K562 (cell line): ENCODE measurements around the gene COPS4. TPM values are rescaled to one million over a fixed set of nuclear protein-coding genes. Genes with fewer than 3 reads are reported as not detected.
A peak's percentile ranks its signal among the peaks of the same experiment; 100 is the strongest.

ENCODE experiments used
- BRD9 ChIP-seq: fragments of 450-650 bp; IDR thresholded peaks from 2 replicates; pipeline ENCODE4 v1.6.1; 2018; ENCODE audit warnings: low read depth; ENCODE audit not compliant: partially characterized antibody
- E2F3 ChIP-seq: fragments of 250-450 bp; sonication (Bioruptor Pico); IDR thresholded peaks from 2 replicates; pipeline ENCODE4 v1.4.0; 2020; ENCODE audit warnings: mild to moderate bottlenecking
- HDAC1 ChIP-seq, 2 experiments: fragments of 450-650 bp; IDR thresholded peaks; 2 replicates each; pipeline ENCODE4 v1.6.1; 2016 to 2017; ENCODE audit warnings: inconsistent platforms in 1 of 2, mild to moderate bottlenecking in 1 of 2, moderate library complexity in 1 of 2
- POLR3A ChIP-seq: IDR thresholded peaks from 2 replicates; pipeline ENCODE4 v1.6.1; 2011; ENCODE audit warnings: borderline replicate concordance, mild to moderate bottlenecking, moderate library complexity; ENCODE audit not compliant: insufficient read length, insufficient read depth; ENCODE audit errors: extremely low read depth
- RBBP5 ChIP-seq: fragments of 200-600 bp; sonication (generic); IDR thresholded peaks from 2 replicates; pipeline ENCODE4 v1.6.1; 2012; ENCODE audit warnings: borderline replicate concordance, mild to moderate bottlenecking, low read length, control low read depth, inconsistent platforms; ENCODE audit not compliant: insufficient read depth, poor library complexity, severe bottlenecking
- RCOR1 ChIP-seq, 2 experiments: IDR thresholded peaks; 2 replicates each; pipeline ENCODE4 v1.6.1; 2012; ENCODE audit warnings: low read depth in 2 of 2, low read length in 2 of 2, borderline replicate concordance in 1 of 2, improper control_type of control experiment in 1 of 2
- SOX6 ChIP-seq: fragments of 450-650 bp; IDR thresholded peaks from 2 replicates; pipeline ENCODE4 v1.6.1; 2014; ENCODE audit warnings: mild to moderate bottlenecking
- ZBED1 ChIP-seq: IDR thresholded peaks from 2 replicates; pipeline ENCODE4 v1.6.1; 2014
- ZNF384 ChIP-seq: IDR thresholded peaks from 2 replicates; pipeline ENCODE4 v1.6.1; 2012; ENCODE audit warnings: low read depth, low read length, improper control_type of control experiment
- ZNF75A ChIP-seq: fragments of 450-650 bp; formaldehyde crosslinking; IDR thresholded peaks from 2 replicates; pipeline ENCODE4 v1.4.0; 2020; ENCODE audit warnings: mild to moderate bottlenecking
- polyA plus RNA-seq, 8 experiments: library from polyadenylated mRNA; depleted of rRNA in 4 of 8; stranded (reverse) in 5 of 8; unstranded in 3 of 8; fragments of >200 nt; fragmentation: Nextera tagmentation in 2 of 8; fragmentation: Illumina TruSeq in 1 of 8; extraction: Ambion mirVana in 2 of 8; extraction: Trizol in 1 of 8; gene quantifications; 2 replicates each; pipeline versions ENCODE4 v1.2.1 to v1.2.3, GENCODE V29; 2011 to 2014; ENCODE audit warnings: inconsistent platforms in 1 of 8, missing spikeins in 1 of 8
- total RNA-seq, 7 experiments: library from RNA; depleted of rRNA in 6 of 7; stranded (reverse); fragments of >200 nt in 6 of 7; fragmentation: Illumina TruSeq in 2 of 7; extraction: Trizol in 2 of 7; gene quantifications; 2 replicates each; pipeline versions ENCODE4 v1.2.1 to v1.2.3, GENCODE V29; 2011 to 2021; ENCODE audit warnings: low replicate concordance in 1 of 7
- TF ChIP-seq, protein P1 (sequence below): sonication (generic); formaldehyde crosslinking; IDR thresholded peaks from 2 replicates; pipeline ENCODE4 v1.8.0; 2023; ENCODE audit warnings: missing genetic modification reagents, mild to moderate bottlenecking, borderline replicate concordance
- TF ChIP-seq, protein P2 (sequence below): IDR thresholded peaks from 2 replicates; pipeline ENCODE4 v1.6.1; 2012; ENCODE audit warnings: low read depth, low read length, improper control_type of control experiment, borderline replicate concordance
- TF ChIP-seq, protein P3 (sequence below): fragments of 450-650 bp; IDR thresholded peaks from 2 replicates; pipeline ENCODE4 v1.6.1; 2016
- TF ChIP-seq, protein P4 (sequence below), 2 experiments: fragments of 450-650 bp; IDR thresholded peaks; 2 replicates each; pipeline ENCODE4 v1.6.1; 2018; ENCODE audit warnings: mild to moderate bottlenecking in 2 of 2, low read depth in 1 of 2; ENCODE audit not compliant: partially characterized antibody in 2 of 2

Gene COPS4
- total and polyA plus RNA-seq, 9 of the 15 experiments (the other 6 are each of a cell fraction or from before 2014, with no cell fraction given), result 44.7 to 180 (median 70.9) TPM

DNA sequence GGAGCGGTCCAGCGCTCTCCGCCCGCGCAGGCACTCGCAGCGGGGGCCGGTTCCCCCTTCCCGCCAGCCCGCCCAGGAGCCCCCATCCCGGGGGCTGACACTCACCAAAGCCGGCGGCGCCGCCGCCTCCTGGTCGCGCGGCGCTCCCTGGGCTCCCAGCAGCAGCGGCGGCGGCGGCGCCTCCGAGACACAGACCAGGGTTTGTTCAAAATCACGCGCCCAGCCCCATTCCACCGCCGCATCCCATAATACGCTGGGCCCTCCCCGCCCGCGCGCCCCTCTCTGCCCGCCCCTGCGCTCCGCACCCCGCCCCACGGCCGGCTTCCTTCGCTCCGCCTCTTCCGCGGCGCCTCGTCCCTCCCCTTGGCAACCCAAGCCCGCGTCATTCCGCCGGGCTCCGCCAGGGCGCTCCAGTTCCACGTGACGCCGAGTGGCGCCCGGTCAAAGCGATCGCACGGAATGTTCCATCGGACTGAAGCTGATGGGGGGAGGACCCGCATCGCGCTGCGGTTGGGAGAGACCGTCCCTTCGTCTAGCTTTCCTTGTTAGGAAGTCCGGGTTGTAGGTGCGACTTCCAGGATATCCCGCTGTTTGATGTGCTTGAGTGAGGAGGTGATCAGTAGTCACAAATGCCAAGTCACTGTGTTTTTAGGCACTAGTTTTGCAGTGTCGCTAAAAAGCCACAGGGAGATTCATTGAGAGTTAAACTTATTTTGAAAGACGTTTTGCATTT lies 22.1 kb upstream of the COPS4 start (continued):
- TF ChIP-seq, protein P1, sequence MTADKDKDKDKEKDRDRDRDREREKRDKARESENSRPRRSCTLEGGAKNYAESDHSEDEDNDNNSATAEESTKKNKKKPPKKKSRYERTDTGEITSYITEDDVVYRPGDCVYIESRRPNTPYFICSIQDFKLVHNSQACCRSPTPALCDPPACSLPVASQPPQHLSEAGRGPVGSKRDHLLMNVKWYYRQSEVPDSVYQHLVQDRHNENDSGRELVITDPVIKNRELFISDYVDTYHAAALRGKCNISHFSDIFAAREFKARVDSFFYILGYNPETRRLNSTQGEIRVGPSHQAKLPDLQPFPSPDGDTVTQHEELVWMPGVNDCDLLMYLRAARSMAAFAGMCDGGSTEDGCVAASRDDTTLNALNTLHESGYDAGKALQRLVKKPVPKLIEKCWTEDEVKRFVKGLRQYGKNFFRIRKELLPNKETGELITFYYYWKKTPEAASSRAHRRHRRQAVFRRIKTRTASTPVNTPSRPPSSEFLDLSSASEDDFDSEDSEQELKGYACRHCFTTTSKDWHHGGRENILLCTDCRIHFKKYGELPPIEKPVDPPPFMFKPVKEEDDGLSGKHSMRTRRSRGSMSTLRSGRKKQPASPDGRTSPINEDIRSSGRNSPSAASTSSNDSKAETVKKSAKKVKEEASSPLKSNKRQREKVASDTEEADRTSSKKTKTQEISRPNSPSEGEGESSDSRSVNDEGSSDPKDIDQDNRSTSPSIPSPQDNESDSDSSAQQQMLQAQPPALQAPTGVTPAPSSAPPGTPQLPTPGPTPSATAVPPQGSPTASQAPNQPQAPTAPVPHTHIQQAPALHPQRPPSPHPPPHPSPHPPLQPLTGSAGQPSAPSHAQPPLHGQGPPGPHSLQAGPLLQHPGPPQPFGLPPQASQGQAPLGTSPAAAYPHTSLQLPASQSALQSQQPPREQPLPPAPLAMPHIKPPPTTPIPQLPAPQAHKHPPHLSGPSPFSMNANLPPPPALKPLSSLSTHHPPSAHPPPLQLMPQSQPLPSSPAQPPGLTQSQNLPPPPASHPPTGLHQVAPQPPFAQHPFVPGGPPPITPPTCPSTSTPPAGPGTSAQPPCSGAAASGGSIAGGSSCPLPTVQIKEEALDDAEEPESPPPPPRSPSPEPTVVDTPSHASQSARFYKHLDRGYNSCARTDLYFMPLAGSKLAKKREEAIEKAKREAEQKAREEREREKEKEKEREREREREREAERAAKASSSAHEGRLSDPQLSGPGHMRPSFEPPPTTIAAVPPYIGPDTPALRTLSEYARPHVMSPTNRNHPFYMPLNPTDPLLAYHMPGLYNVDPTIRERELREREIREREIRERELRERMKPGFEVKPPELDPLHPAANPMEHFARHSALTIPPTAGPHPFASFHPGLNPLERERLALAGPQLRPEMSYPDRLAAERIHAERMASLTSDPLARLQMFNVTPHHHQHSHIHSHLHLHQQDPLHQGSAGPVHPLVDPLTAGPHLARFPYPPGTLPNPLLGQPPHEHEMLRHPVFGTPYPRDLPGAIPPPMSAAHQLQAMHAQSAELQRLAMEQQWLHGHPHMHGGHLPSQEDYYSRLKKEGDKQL (CRISPR knock-in tag), result no peak
- TF ChIP-seq, protein P2, sequence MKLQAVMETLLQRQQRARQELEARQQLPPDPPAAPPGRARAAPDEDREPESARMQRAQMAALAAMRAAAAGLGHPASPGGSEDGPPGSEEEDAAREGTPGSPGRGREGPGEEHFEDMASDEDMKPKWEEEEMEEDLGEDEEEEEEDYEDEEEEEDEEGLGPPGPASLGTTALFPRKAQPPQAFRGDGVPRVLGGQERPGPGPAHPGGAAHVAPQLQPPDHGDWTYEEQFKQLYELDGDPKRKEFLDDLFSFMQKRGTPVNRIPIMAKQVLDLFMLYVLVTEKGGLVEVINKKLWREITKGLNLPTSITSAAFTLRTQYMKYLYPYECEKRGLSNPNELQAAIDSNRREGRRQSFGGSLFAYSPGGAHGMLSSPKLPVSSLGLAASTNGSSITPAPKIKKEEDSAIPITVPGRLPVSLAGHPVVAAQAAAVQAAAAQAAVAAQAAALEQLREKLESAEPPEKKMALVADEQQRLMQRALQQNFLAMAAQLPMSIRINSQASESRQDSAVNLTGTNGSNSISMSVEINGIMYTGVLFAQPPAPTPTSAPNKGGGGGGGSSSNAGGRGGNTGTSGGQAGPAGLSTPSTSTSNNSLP, result peak; percentile 64; the same call in 1 of the 2 replicates
- TF ChIP-seq RBBP5 (peak; percentile 67), ZBED1 (no peak), POLR3A (no peak), HDAC1 (IDR thresholded peaks at IDR 0.05) (peak in 1 of 2 experiments; percentile 73; a peak in 2 of 4 replicates), BRD9 (no peak), SOX6 (peak; percentile 74), RCOR1 (IDR thresholded peaks at IDR 0.05; ENCODE audit: borderline replicate concordance in 1 of 2, low read depth in 2 of 2, low read length in 2 of 2) (peak in 1 of 2 experiments; percentile 75; a peak in 3 of 4 replicates), ZNF75A (CRISPR knock-in tag) (no peak), ZNF384 (peak; percentile 50; the same call in 1 of the 2 replicates), E2F3 (no peak)
- TF ChIP-seq, protein P3, sequence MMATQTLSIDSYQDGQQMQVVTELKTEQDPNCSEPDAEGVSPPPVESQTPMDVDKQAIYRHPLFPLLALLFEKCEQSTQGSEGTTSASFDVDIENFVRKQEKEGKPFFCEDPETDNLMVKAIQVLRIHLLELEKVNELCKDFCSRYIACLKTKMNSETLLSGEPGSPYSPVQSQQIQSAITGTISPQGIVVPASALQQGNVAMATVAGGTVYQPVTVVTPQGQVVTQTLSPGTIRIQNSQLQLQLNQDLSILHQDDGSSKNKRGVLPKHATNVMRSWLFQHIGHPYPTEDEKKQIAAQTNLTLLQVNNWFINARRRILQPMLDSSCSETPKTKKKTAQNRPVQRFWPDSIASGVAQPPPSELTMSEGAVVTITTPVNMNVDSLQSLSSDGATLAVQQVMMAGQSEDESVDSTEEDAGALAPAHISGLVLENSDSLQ, result peak; percentile 57; the same call in 1 of the 2 replicates
- TF ChIP-seq, protein P4, sequence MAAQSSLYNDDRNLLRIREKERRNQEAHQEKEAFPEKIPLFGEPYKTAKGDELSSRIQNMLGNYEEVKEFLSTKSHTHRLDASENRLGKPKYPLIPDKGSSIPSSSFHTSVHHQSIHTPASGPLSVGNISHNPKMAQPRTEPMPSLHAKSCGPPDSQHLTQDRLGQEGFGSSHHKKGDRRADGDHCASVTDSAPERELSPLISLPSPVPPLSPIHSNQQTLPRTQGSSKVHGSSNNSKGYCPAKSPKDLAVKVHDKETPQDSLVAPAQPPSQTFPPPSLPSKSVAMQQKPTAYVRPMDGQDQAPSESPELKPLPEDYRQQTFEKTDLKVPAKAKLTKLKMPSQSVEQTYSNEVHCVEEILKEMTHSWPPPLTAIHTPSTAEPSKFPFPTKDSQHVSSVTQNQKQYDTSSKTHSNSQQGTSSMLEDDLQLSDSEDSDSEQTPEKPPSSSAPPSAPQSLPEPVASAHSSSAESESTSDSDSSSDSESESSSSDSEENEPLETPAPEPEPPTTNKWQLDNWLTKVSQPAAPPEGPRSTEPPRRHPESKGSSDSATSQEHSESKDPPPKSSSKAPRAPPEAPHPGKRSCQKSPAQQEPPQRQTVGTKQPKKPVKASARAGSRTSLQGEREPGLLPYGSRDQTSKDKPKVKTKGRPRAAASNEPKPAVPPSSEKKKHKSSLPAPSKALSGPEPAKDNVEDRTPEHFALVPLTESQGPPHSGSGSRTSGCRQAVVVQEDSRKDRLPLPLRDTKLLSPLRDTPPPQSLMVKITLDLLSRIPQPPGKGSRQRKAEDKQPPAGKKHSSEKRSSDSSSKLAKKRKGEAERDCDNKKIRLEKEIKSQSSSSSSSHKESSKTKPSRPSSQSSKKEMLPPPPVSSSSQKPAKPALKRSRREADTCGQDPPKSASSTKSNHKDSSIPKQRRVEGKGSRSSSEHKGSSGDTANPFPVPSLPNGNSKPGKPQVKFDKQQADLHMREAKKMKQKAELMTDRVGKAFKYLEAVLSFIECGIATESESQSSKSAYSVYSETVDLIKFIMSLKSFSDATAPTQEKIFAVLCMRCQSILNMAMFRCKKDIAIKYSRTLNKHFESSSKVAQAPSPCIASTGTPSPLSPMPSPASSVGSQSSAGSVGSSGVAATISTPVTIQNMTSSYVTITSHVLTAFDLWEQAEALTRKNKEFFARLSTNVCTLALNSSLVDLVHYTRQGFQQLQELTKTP (IDR thresholded peaks at IDR 0.05; ENCODE audit: low read depth in 1 of 2, partially characterized antibody in 2 of 2), result peak in 1 of 2 experiments; percentile 69
